PC-9 (cell line): ENCODE results near the gene FAXC.

ENCODE experiments used
- CTCF ChIP-seq: fragments of 200-600 bp; sonication (generic); conservative IDR thresholded peaks from 2 replicates; pipeline ENCODE4 v1.6.1; 2017; ENCODE audit warnings: mixed run types, antibody characterized with exemption, mild to moderate bottlenecking, moderate library complexity
- EZH2 ChIP-seq: fragments of 200-600 bp; sonication (generic); IDR thresholded peaks from 2 replicates; pipeline ENCODE4 v1.8.0; 2017; ENCODE audit warnings: antibody characterized with exemption, low read depth

GRCh38 chr6:99312354-99312753, 37.1 kb downstream of the FAXC start:
- TF ChIP-seq EZH2 (no peak), CTCF (no peak)
